Suppressor macrophage treated with lipopolysaccharide for 4 hours (primary cell): ENCODE measurements around the gene PBX2.
"Not testable (repeated sequence)": the region's sequence is repeated elsewhere in the genome, so short reads cannot be mapped to it uniquely, and the experiment has no call there.

ENCODE experiments used
- DNase-seq: peaks from one replicate; pipeline ENCODE4 v3.0.0-alpha.2; 2020

PBX2 gene

DNA sequence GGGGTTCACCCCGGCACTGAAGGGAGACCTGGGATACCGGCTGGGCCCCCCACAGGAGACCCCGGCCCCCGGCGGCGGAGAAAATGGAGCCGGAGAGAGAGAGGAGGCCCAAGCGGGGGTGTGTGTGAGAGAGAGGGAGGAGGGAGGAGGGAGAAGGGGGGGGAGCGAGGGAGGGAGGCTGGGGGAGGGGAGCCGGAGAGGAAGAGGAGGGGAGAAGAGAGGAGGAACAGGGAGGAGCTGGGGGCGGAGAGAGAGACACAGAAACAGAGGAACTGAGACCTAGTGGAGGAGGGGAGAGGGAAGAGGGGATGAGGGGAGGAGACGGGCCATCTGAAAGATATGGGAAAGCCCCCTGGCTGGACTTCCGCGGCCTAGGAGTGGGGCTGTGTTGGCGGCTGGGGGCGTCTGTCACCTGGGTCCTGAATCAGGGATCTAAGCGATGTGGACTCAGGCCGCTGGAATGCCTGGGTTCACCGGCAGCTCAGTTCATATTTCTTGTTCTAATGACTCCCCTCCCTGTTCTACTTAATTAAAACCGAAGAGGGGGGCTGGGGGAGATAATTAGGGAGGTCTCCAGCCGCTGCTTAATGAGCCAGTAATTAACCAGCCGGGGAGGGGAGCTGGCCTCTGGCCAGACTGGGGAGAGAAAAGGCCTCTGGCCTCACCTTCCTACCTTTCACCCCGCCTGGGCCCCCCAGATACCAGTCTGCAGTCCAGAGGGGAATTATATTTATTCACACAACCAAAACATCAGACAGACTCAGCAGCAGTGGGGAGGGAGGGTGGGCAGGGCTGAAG is at the start of gene PBX2:
Gene PBX2 (minus strand): TSS at position 149 of the 798 bp plus-strand sequence. CDS start 287 bp downstream, outside the sequence.
- peak; percentile 94 for DNase-seq

DNA sequence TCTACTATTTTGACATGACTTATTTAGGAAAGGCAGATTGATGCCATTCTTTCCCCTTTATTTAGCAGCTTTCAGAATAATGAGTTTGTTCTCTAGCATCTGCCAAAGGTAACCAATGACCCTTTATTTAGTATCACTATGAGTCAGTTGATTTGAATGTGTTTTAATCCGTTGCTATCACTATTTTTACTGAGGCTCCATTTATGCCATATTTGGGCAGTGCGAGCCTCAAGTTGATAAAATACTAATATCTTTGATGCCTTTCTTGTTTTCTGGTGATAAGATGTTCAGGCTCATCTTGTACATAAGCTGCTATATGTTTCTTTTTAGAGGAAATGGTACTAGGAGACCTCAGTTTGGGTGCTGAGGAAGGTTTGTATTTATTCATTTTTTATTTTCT is 49.5 kb upstream of the PBX2 start:
- no peak for DNase-seq

GRCh38 chr6:32234934-32235333 is 44.9 kb upstream of the PBX2 start:
- no peak for DNase-seq

- DNase-seq, result no peak
Measured at GRCh38 chr6:32226434-32226833, 36.4 kb upstream of the PBX2 start.

- DNase-seq, result no peak
Measured at GRCh38 chr6:32224696-32225095, 34.7 kb upstream of the PBX2 start.

- DNase-seq, result no peak
Measured at GRCh38 chr6:32223258-32224235, 33.5 kb upstream of the PBX2 start, which contains the start of gene NOTCH4. Gene NOTCH4, minus strand, starts transcription at chr6:32224067. Its CDS starts 139 bp downstream, at chr6:32223928.

DNA sequence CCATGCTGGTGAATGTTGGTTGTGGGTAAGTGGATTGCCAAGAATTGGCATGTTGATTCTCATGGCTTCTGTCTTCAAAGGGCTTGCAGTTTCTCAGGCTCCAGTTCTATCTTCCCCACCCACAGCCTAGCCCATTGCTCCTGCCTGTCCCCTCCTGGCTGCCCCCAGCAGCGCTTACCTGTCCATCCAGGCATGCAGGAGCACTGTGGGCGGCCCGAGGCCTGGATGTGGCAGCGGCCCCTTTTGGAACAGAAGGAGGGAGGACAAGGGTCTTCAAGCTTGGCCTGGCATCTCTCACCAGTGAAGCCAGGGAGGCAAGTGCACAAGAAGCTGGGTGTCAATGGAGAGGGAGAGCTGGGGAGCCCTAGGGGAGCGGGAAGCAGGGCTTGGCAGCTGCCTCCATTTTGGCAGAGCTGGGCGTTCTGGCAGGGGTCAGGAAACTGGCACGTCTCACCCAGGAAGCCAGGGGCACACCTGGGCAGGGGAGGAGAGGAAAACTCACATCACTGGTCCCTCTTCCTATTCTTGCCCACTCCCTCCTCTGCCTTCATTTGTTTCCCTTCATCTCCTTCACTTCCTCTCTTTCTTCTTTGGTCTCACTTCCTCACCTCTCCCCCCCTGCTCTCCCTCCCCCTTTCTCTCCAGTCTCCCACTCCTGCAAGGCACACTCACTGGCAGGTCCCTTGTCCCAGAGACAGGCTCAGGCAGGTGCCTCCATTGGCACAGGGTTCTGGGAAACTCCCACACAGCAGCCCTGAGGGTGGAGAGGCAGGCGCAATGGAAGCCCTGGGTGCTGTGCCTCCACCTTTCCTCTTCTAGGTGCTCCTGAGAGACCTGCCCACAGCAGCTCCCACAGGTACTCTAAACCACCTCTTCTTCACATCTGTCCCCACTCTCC is 32.6 kb upstream of the PBX2 start:
- no peak for DNase-seq

DNA sequence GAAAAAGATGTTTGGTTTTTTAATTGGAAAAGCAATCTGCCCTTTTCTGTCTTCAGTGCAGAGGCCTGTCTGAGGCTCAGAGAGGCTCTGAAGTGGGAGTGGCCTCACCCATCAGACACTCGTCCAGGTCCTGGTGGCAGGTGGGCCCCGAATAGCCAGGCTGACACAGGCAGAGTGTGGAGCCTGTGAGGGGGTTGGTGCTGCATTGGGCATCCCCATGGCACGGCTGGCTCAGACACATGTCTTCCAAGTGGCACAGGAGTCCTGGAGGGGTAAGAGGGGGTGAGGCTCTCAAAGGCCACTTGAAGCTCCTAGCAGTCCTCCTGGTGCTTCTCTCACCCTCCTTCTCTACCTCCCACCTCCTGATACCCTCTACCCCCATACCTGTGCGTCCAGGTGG is 30.0 kb upstream of the PBX2 start:
- no peak for DNase-seq

DNA sequence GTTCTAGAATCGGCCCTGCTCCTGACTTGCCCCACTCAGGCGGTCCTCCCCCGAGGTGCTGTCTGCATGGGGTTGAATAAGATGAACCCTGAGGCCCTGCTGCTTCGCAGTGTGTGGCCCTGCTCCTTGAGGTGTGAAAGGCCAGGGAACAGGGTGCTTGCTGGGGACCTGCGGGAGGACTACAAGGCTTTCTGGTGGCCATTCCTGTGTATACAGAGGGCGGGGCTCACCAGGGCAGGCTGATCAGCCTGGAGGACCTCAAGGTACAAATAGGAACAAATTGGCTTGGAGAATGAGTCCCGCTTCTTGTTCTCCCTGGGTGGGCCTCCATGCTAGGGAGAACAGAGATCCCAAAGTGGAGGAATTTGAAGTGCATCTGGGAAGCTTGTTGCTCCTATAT is 28.2 kb upstream of the PBX2 start:
- no peak for DNase-seq

- DNase-seq, result no peak
Measured at GRCh38 chr6:32216998-32217397, 27.0 kb upstream of the PBX2 start.

- no peak for DNase-seq
Measured at GRCh38 chr6:32216285-32216684, 26.3 kb upstream of the PBX2 start.

DNA sequence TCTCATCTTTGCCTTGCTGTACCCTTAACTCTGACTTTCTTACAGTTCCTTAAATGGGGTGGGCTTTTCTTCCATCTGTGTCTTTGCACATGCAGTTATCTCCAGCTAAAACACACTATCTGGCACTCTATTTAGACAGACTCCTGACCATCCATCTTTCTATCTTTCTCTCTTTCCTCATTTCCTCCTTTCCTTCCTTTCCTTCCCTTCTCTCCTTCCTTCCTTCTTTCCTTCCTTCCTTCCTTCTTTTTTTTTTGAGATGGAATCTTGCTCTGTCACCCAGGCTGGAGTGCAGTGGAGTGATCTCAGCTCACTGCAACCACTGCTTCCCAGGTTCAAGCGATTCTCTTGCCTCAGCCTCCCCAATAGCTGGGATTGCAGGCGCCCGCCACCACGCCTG is 25.6 kb upstream of the PBX2 start:
- no peak for DNase-seq

DNA sequence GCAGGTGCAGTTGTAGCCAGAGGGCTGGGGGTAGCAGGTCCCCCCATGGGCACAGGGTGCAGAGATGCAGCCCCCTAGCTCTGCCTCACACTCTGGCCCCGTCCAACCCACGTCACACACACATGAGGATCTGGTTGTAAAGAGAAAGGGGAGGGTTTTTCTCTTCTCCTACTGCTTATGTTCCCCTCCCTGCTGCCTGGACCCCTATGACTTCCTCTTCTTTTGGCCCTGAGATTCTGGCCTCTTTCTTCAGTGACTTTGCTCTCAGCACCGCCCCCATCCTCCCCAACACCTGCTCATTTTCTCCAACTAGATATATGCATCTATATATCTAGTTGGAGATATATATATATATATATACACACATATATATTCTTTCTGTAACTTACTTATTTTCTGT is 24.1 kb upstream of the PBX2 start:
- no peak for DNase-seq

- no peak for DNase-seq
Measured at GRCh38 chr6:32213649-32214048, 23.6 kb upstream of the PBX2 start.

- DNase-seq, result no peak
Measured at GRCh38 chr6:32212076-32212760, 22.2 kb upstream of the PBX2 start.

DNA sequence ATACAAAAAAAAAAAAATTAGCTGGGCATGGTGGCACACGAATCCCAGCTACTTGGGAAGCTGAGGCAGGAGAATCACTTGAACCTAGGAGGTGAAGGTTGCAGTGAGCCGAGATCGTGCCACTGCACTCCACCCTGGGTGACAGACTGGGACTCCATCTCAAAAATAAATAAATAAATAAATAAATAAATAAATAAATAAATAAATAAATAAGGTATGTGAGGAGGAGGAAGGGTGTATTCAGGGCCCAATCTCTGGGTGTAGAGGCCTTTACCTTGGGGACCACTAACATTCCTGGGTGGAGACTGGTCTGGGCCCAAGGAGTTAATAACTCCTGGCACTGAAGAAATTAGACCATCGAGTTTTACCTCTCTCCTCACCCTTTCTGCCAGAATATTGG is 21.4 kb upstream of the PBX2 start:
- DNase-seq, result not testable (repeated sequence)

GRCh38 chr6:32210191-32210601 is 20.2 kb upstream of the PBX2 start:
- DNase-seq, result no peak

- DNase-seq, result no peak
Measured at GRCh38 chr6:32208996-32209395, 19.0 kb upstream of the PBX2 start.

- no peak for DNase-seq
Measured at GRCh38 chr6:32204268-32204715, 14.3 kb upstream of the PBX2 start.

DNA sequence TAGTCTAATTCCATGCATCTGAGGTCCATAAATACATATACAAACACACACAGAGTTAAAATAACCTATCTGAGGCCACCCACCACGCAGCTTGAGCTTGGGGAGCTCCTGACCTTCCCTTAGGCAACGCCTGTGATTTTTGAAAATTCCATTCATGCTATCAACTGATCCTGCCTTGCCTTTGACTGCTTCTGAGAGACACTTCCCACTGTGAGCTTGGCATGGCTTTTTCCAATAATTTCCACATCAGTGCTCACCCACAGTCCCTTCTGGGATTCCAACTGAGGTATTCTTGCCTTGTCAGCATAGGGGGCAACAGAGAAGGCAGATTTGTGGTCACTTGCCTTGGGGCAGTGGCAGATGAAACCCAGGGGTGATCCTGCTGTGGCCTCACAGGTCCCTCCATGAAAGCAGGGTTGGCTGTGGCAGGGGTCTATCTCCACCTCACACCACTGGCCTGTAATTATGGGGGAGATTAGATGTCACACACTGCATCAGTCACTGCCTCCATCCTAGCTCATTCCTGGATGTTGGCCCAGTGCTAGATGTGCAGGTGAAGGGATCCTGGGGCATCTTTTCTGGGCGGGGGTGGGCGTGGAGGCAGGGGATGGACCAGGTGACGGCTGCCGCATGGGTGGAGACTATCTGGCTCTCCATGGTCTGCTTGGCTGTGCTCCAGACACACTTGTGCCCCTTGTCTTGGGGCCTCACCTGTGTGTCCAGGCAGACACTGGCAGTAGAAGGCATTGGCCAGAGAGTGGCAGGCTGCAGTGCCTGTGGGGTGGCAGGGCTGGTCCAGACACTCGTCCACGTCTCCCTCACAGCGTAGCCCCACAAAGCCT is 13.6 kb upstream of the PBX2 start:
- no peak for DNase-seq

- no peak for DNase-seq
Measured at GRCh38 chr6:32202186-32202585, 12.2 kb upstream of the PBX2 start.
